Measurements from ENCODE around the gene RBM33.

The RBM33 gene

GRCh38 chr7:155764438-155764793 lies 120.0 kb downstream of the RBM33 start:
- H3K27ac ChIP-seq = no peak overlapping the region
- no peak for TF ChIP-seq ZFX (IDR thresholded peaks at IDR 0.05)
- TF ChIP-seq, protein P1, sequence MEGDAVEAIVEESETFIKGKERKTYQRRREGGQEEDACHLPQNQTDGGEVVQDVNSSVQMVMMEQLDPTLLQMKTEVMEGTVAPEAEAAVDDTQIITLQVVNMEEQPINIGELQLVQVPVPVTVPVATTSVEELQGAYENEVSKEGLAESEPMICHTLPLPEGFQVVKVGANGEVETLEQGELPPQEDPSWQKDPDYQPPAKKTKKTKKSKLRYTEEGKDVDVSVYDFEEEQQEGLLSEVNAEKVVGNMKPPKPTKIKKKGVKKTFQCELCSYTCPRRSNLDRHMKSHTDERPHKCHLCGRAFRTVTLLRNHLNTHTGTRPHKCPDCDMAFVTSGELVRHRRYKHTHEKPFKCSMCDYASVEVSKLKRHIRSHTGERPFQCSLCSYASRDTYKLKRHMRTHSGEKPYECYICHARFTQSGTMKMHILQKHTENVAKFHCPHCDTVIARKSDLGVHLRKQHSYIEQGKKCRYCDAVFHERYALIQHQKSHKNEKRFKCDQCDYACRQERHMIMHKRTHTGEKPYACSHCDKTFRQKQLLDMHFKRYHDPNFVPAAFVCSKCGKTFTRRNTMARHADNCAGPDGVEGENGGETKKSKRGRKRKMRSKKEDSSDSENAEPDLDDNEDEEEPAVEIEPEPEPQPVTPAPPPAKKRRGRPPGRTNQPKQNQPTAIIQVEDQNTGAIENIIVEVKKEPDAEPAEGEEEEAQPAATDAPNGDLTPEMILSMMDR (conservative IDR thresholded peaks at IDR 0.05) = no peak

DNA sequence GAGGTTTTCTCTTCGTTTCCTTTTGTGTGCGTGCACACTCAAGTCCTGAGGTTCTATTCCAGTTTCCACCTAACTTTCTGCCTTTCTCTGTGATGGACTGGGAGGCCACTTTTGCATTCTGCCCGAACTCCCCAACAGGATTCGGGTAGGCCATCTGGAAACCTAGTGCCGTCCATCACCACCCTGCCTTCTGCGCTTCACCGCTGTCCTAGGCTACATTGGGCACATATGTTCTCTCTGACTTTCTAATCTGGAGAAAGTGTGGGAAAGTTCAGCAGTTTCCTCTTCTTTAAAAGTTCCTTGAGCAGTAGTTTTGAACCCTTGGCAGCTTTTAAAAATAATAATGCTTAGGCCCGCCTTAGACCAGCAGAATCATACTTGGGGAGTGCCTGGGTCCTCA lies 121.0 kb downstream of the RBM33 start:
- TF ChIP-seq, protein P1 (conservative IDR thresholded peaks at IDR 0.05) = no peak
- TF ChIP-seq ZFX (IDR thresholded peaks at IDR 0.05) = no peak
- no peak overlapping the region for H3K27ac ChIP-seq

DNA sequence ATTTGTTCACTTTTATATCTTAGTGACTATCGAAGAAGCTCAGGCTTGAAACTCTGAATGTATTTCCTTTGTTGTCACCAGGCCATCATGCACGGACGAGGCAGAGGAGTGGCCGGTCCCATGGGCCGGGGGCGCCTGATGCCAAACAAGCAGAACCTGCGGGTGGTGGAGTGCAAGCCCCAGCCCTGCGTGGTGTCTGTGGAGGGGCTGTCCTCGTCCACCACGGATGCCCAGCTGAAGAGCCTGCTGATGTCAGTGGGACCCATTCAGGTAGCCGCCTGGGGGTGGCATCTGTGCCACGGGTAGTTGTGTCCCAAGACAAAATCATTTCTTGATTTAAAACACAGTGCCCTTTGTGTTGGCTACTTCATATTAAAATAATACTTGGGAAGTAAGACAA lies 121.9 kb downstream of the RBM33 start:
- no peak for TF ChIP-seq ZFX (IDR thresholded peaks at IDR 0.05)
- TF ChIP-seq, protein P1 (conservative IDR thresholded peaks at IDR 0.05) = no peak
- no peak overlapping the region for H3K27ac ChIP-seq

DNA sequence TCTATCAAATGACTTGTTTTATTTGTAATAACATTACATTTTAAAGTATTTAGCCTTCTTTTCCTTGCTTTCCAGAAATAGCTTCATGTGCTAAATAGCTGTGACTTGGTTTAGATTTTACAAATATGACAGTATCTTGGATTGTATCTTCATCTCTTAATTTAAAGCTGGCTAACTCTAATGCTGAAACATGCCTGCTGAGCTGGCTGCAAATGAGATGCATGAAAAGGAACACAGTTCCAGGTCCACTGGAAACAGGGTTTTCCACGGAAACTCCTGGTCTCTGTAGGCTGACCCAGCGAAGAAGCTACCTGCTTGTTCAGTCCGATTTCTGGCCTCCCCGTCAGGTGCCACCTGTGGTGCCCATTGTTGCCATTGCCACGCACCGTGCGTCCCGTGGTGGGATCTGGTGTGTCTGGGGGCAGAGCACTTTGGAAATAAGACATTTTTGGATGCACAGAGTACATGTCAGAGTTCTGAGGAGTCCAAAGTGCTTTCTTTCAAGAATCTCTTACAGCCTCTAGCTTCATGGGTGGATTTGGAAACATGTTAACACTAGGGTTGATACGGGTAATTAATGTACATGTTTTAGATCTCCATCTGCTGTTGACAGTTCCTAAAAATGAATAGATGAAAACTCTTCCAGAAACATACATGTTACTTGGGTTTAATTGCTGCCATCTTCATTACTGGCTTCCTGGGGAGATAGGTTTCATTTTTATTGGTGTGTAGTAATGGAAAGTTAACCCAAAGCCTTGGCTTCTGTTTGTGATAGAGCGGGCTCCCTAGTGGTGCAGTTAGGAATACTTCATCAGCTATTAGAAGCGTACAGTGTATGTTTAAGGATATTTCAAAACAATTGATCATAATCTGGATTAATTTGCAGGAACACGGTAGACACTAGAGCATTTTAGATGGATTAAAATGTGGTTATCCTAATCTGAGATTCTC lies 122.8 kb downstream of the RBM33 start:
- no peak overlapping the region for H3K27ac ChIP-seq
- TF ChIP-seq, protein P1 (conservative IDR thresholded peaks at IDR 0.05) = no peak

DNA sequence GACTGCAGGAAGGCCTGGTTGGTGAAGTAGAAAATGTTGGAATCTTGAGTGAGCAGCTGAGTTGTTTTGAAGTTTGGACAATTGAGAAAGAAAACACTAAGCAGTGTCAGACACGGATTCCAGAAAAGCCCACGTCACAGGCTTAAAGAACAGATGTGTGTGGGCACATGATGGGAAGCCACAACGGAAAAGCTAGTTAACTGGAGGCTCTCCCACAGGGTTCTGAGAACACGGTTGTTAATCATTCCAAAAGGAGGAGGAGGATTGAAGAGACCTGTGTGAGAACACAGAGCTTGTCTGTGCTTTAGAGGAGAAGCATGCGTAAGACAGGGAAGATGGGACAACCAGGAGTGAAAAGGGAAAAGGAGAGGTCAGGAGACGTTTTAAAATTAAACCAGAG lies 125.2 kb downstream of the RBM33 start:
- TF ChIP-seq, protein P1 (conservative IDR thresholded peaks at IDR 0.05) = no peak
- no peak for TF ChIP-seq ZFX (IDR thresholded peaks at IDR 0.05)
- no peak overlapping the region for H3K27ac ChIP-seq

DNA sequence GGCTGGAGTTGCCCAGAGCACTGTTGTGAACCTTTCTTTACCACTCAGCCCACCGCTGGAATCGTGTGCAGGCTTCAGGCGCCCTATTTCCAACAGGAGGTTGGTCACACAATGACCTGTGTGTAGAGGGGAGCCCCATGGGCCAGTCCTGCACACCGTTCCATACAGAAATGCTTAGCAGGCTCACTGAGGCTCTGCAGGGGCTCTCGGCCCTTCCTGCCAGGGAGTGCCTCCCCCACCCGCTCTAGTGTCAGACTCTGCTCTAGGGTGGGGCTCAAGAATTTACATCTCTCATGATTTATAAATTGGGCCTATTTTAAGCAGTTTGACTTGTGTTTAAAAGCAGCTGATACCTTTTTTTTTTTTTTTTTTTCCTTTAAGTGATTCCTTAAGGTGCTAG lies 125.8 kb downstream of the RBM33 start:
- TF ChIP-seq ZFX (IDR thresholded peaks at IDR 0.05) = no peak
- TF ChIP-seq, protein P1 (conservative IDR thresholded peaks at IDR 0.05) = no peak
- no peak overlapping the region for H3K27ac ChIP-seq

GRCh38 chr7:155773531-155773930 lies 129.1 kb downstream of the RBM33 start:
- TF ChIP-seq, protein P1 (conservative IDR thresholded peaks at IDR 0.05) = no peak
- no peak for TF ChIP-seq ZFX (IDR thresholded peaks at IDR 0.05)
- no peak overlapping the region for H3K27ac ChIP-seq

All from C4-2B (cell line).